Fibroblast of skin of left quadriceps (primary cell): ENCODE data around the gene KIF4A.
"Not testable (repeated sequence)": the region's sequence is repeated elsewhere in the genome, so short reads cannot be mapped to it uniquely, and the experiment has no call there.

Experiments used
- DNase-seq, 2 experiments: peaks; one replicate each; pipeline ENCODE4 v3.0.0-alpha.2; 2013; ENCODE audit warnings: low read depth in 2 of 2

KIF4A gene

GRCh38 chrX:70289793-70290770 is at the start of gene KIF4A, which contains the start of gene PDZD11:
TSS of gene KIF4A (plus strand) at chrX:70290104. CDS start at chrX:70290459, 355 bp downstream.
TSS of gene PDZD11 (minus strand) at chrX:70289927. CDS start at chrX:70289341, 586 bp downstream.
- peak; percentile 46 to 48 for DNase-seq

GRCh38 chrX:70240751-70241150 is 49.2 kb upstream of the KIF4A start:
- DNase-seq = no peak

- DNase-seq = no peak
Observed at GRCh38 chrX:70241501-70241900, 48.4 kb upstream of the KIF4A start.

GRCh38 chrX:70243601-70244000 is 46.3 kb upstream of the KIF4A start:
- DNase-seq = not testable (repeated sequence)

- DNase-seq = no peak
Observed at GRCh38 chrX:70244881-70245280, 45.0 kb upstream of the KIF4A start.

GRCh38 chrX:70247252-70247651 is 42.7 kb upstream of the KIF4A start:
- DNase-seq = no peak

GRCh38 chrX:70252491-70252890 is 37.4 kb upstream of the KIF4A start:
- DNase-seq = no peak

GRCh38 chrX:70253377-70254062 is 36.4 kb upstream of the KIF4A start:
- no peak for DNase-seq

GRCh38 chrX:70254063-70254400 is 35.9 kb upstream of the KIF4A start:
- DNase-seq = no peak

GRCh38 chrX:70254909-70255308 is 35.0 kb upstream of the KIF4A start:
- no peak for DNase-seq

GRCh38 chrX:70255452-70255851 is 34.5 kb upstream of the KIF4A start:
- DNase-seq = no peak

GRCh38 chrX:70257423-70258288 is 32.2 kb upstream of the KIF4A start:
- no peak for DNase-seq

GRCh38 chrX:70260104-70260503 is 29.8 kb upstream of the KIF4A start, which contains the start of gene P2RY4:
TSS of gene P2RY4 (minus strand) at chrX:70260204. CDS start at chrX:70259624, 580 bp downstream.
- DNase-seq = no peak

- peak in 1 of 2 experiments; percentile 1 for DNase-seq
Observed at GRCh38 chrX:70262952-70263567, 26.8 kb upstream of the KIF4A start.

GRCh38 chrX:70264784-70265183 is 25.1 kb upstream of the KIF4A start:
- no peak for DNase-seq

GRCh38 chrX:70268034-70268433 is 21.9 kb upstream of the KIF4A start, which contains the start of gene ARR3:
TSS of gene ARR3 (plus strand) at chrX:70268334. CDS start at chrX:70269386, 1,052 bp downstream.
- no peak for DNase-seq

GRCh38 chrX:70274029-70274428 is 15.9 kb upstream of the KIF4A start:
- DNase-seq = not testable (repeated sequence)

GRCh38 chrX:70279081-70279480 is 10.8 kb upstream of the KIF4A start:
- DNase-seq = no peak

- no peak for DNase-seq
Observed at GRCh38 chrX:70280573-70280972, 9.3 kb upstream of the KIF4A start.

- no peak for DNase-seq
Observed at GRCh38 chrX:70281951-70282350, 8.0 kb upstream of the KIF4A start, which contains the start of gene RAB41. TSS of gene RAB41 (plus strand) at chrX:70282172. CDS start at chrX:70282218, 46 bp downstream.
